GM19239 (cell line): Measurements from ENCODE around the gene HEATR3.

Experiments used
- DNase-seq: peaks from one replicate; pipeline ENCODE4 v3.0.0; 2011; ENCODE audit warnings: low spot score; ENCODE audit not compliant: insufficient read length
- FAIRE-seq: peaks from 2 replicates; lab custom pipeline; 2011; peaks lifted over from hg19 to GRCh38; lab: Jason Lieb, UNC

Gene HEATR3

DNA sequence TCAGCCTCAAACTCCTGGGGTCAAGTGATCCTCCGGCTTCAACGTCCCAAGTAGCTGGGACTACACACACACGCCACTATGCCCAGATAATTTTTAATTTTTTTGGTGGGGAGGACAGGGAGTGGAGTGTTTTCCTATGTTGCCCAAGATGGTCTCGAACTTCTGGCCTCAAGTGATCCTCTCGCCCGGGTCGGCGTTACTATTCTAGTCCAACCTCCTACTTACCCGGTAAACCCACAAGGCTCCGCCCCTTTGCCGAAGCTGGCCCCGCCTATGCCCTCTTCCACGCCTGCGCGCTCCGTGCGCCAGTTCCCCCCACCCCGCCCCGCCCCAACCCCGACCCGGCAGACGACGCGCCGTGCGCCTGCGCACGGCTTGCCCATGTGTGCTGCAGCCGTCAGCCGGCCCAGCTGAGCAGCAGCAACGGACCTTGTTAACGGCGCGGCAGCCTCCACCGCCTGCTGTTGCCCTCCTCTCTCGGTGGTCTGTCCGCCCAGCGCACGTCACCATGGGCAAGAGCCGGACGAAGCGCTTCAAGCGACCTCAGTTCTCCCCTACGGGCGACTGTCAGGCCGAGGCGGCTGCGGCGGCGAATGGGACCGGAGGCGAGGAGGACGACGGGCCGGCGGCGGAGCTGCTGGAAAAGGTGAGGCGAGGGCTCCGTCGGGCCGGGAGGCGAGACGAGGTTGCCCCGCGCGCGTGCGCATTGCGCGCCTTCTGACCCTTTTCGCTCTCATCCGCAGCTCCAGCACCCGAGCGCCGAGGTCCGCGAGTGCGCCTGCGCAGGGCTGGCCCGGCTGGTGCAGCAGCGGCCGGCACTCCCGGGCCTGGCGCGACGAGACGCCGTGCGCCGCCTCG lies at the start of gene HEATR3:
Gene HEATR3 (plus strand): TSS at position 347 of the 858 bp plus-strand sequence. CDS start 162 bp downstream, at position 509.
- FAIRE-seq = no peak

DNA sequence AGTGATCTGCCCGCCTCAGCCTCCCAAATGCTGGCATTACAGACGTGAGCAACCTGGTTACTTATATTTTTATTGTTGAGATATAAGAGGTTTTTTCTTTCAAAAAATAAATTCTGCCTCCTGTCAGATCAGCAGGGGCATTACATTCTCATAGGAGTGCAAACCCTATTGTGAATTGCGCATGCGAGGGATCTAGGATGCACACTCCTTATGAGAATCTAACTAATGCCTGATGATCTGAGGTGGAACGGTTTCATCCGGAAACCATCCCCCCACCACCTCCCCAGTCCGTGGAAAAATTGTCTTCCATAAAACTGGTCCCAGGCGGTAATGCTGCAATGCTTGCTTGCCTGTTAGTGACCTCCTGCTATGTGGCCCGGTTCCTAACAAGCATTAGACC lies 48.2 kb upstream of the HEATR3 start:
- FAIRE-seq (no peak), DNase-seq (no peak)

More for the DNA sequence above, at the start of gene HEATR3:
- DNase-seq = peak; percentile 91

DNA sequence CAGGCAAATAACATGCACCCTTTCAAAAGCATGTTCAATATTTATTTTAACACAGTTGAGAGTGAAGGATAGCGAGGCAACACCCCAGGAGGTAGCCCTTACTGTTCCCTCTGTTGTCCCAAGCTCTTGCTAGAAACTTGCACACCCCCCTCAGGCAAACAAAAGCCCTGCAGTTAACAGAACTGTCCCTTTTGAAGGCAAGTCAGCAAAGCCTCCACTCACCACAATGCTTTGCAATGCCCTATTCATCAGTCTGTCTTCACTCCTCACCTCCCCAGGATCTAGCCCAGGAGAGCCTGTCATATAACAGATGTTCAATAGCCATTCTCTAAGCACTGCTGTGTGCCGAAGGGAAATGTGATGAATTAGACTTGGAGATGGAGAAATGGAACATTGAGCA lies 44.2 kb upstream of the HEATR3 start:
- FAIRE-seq = no peak
- no peak for DNase-seq

DNA sequence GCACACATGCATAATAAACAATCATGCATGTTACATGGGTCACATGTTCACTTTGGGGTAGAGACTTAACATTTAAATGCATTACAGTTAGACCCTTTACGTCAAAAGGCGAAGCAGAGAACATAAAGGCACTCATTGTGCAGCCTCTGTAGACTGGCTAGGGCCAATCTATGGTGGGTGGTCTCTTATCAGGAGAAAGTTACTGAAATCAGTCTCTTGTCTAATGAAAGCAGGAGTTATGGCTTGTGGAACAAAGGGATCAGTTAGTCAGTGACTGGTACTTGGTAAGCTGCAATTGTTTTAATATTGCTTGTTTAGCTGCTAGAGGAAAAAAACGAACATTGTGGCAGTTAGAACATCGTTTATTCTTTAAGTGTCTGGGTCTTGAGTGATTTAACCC lies 42.1 kb upstream of the HEATR3 start:
- DNase-seq = no peak
- no peak for FAIRE-seq

DNA sequence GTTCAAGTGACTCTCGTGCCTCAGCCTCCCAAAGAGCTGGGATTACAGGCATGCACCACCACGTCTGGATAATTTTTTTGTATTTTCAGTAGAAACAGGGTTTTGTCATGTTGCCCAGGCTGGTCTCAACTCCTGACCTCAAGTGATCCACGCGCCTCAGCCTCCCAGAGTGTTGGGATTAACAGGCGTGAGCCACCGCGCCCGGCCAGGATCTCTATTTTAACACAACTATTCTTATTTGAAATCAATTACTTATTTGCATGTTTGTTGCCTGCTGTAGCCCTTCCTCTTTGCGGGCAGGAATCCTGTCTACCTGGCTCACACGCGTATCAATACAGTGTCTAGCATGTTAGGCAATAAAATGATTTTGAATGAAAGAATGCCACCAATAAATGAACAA lies 41.6 kb upstream of the HEATR3 start:
- DNase-seq (no peak), FAIRE-seq (no peak)

DNA sequence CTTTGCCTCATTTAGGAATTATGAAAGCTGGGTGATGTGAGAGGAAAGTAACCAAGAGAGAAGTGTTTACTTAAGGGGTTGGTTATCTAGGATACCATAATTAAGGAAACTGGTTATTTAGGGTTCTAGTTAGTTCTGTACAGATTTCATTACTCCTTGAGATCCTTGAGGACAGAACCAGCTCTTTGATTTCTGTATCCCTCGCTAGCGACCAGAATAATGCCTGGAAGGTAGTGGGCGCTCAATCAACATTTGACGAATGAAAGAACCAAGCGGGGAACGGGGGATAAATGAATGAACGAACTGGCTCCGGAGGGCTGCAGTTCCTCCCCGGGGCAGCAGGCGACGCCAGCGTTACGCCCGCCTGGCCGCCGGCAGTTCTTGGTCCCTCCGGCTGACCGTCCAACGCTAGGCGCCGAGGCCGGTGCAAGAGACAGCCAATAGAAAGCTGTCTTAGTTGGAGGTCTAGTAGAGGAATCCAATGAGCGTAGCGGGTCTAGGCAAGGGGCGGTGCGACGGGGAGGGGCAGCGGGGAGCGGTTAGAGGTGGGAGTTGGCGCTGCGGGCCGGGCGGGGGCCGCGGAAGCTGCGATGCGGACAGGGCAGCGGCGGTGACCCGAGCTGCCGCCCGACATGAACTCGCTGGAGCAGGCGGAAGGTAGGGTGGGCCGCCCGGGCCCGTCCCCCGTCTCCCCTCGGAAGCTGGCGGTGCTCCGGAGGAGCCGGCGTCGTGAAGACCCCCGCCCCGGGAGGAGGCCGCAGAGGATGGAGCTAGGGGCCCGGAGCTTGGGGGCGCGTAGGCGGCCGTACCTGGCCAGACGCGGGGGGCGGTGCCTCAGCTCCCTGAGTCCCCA lies 40.9 kb upstream of the HEATR3 start, which contains the start of gene CNEP1R1:
Gene CNEP1R1 (plus strand): TSS at position 542 of the 853 bp plus-strand sequence. CDS start 91 bp downstream, at position 633.
- DNase-seq (peak; percentile 86), FAIRE-seq (peak; percentile 95)

DNA sequence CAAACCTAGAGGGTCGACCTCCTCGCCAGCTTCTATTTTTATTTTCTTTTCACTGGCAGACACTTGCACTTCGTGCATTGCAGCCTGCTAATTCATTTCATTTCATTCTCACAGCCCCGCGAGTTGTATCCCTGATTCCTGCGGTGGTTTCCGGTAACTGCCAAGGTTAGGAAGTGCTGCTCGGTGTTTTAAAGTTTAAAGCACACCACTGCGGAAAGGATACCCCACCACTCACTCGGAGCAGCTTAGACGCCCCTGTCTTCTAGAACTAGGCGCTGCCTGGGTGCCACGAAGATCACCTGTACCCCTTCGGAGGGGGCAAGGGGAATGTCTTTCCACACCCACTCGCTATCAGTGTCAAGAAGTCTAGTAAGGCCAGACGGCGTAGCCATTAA lies 40.2 kb upstream of the HEATR3 start:
- FAIRE-seq = peak; percentile 45
- peak; percentile 16 for DNase-seq

GRCh38 chr16:50027829-50028228 lies 37.9 kb upstream of the HEATR3 start:
- DNase-seq = no peak
- FAIRE-seq = no peak

DNA sequence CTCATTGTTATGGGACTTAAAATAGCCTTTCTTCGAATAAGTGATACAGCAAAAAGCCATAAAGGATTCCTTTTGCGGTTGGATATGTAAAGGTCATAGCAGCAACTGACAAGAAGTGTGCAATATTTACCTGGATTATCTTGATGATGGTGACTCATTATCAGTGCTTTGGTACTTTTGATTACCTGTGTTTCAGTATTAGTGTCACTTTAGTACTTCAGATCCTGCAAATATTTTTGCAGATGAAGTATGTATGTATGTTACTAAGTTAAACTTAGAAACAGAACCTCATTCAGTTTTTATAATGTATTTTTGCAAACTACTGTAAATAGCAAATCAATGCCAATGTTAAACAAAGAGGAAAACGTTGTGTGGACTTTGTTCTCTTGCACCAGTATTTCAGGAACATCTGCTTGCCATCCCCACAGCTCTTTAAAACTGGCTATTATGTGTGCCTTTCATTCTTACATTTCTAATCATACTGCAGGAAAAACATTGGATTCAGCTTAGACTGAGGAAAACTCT lies 30.2 kb upstream of the HEATR3 start:
- no peak for DNase-seq
- FAIRE-seq = no peak

GRCh38 chr16:50036426-50036825 lies 29.3 kb upstream of the HEATR3 start:
- no peak for FAIRE-seq
- DNase-seq = no peak

DNA sequence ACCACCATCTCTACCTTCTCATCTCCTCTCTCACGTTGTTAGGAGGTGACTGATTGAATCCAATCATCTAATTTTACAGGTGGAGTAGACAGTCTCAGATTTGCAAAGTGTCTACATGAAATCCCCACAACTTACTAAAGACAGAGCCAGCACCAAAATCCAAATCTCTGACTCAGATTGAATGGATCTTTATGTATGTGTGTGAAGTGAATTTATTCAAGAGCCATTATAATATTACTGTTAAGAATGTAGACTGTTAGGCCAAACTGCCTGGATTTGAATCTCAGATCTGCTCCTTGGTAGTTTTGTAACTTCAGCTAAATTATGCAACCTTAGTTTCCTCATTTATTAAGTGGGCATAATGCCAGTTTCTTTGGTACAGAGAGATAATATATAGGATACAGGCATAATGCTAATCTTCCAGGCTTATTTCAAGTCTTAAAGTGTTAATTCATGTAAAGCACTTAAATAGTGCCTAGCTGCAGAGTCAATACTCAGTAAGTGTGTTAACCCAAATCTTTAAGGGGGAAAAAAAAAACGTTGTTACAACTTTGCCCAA lies 28.0 kb upstream of the HEATR3 start:
- DNase-seq = no peak
- no peak for FAIRE-seq

DNA sequence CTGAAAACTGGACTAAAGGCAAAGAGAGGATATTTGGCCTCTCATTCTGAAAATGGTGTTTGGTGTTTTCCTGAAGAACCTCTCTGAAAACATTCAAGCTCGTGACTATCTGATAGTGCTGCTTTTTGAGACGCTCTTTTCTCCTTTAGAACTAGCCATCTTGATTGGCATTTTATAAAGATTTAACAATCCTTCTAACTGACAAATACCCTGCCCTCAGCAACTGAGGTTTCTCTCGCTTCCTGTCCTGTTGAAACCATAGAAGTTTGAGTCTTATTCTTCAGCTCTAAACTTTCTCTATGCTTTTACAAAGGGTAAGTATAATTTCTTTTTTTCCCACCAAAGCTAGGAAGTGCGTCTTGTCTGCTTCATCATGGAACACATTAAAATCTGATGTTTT lies 27.5 kb upstream of the HEATR3 start:
- DNase-seq (no peak), FAIRE-seq (no peak)

DNA sequence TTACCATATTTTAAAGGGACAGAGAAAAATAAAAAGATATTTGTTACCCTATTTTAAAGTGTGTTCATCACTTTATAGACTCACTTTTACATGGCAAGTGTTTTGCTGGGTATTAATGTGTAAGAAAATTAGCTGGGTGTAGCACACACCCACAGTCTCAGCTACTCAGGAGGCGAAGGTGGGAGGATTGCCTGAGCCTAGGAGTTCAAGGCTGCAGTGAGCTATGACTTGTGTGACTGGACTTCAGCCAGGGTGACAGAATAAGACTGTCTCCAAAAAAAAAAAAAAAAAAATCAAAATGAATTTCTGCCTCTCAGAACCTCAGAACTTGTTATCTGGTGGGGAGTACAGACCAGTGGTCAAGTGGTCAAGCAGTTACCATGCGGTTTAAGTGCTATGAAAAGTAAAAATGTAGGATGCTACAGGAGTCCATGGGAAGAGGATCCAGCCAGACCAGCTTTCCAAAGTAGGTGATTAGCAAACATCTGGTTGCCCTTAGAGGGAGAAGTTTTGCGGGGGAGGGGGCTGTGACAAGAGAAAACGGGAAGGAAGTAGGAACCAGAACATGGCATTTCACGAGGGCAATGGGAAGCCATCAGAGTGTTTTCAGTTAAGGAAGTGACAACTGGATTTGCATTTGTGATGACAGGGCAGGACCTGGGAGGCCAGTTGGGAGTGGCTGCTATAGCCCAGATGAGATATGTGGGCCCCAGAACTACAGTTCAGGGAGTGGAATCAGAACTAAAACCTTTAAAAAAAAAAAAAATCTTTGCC lies 26.8 kb upstream of the HEATR3 start:
- DNase-seq = no peak
- FAIRE-seq = no peak

- DNase-seq (no peak), FAIRE-seq (no peak)
Measured at GRCh38 chr16:50040018-50040417, 25.8 kb upstream of the HEATR3 start.

DNA sequence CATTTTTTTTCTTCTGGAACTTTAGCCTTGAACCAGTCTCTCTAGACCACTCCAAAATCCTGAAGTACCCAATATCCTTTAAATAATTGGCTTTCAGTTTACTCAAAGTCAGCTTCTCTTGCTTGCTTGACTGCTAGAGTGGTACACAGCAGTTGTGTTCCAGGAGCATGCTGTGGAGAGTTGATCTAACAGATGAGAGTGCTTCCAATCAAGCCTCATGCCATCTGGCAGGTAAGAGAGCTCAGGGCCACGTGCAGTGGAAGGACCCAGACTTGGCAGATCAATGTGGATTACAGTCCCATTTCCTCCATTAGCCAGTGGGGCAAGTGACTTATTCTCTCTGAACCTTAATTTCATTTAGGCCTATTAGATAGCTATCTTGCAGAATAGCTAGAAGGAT lies 25.1 kb upstream of the HEATR3 start:
- DNase-seq = no peak
- no peak for FAIRE-seq

- FAIRE-seq = no peak
Measured at GRCh38 chr16:50043358-50043757, 22.4 kb upstream of the HEATR3 start.

GRCh38 chr16:50045412-50045811 lies 20.4 kb upstream of the HEATR3 start:
- FAIRE-seq = no peak
- no peak for DNase-seq

More at GRCh38 chr16:50043358-50043757, 22.4 kb upstream of the HEATR3 start:
- no peak for DNase-seq

- no peak for FAIRE-seq
- DNase-seq = no peak
Measured at GRCh38 chr16:50046853-50047252, 18.9 kb upstream of the HEATR3 start.

DNA sequence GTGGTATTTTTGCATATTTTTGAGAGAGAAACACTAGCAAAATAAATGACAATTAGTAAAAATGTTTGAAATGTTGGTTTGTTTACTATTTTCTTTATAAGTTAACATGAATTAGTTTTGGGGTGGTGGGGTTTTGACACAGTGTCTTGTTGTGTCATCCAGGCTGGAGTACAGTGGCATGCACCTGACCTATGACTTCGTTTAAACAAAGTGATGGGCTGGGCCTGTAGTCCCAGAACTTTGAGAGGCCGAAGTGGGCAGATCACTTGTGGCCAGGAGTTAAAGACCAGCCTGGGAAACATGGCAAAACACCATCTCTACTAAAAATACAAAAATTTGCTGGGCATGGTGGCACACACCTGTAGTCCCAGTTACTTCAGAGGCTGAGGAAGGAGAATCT lies 17.9 kb upstream of the HEATR3 start:
- DNase-seq (no peak), FAIRE-seq (no peak)

DNA sequence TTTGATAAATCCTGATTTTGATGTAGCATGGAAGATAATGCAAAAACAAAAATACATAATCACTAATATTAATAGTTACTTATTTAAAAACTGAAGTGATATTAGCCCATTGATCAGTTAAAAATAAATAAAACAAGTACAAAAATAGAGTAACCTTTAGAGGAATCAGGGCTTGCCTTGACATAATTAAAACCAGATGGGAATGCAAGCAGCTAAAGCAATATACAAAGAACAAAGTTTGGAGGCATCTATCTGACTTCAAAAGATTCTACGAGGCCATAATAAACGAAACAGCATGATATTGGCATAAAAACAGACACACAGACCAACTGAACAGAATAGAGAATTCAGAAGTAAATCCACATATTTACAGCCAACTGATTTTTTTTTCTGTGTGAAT lies 15.0 kb upstream of the HEATR3 start:
- FAIRE-seq (no peak), DNase-seq (no peak)
